ENCODE data around the gene LYPD3.

Gene LYPD3

DNA sequence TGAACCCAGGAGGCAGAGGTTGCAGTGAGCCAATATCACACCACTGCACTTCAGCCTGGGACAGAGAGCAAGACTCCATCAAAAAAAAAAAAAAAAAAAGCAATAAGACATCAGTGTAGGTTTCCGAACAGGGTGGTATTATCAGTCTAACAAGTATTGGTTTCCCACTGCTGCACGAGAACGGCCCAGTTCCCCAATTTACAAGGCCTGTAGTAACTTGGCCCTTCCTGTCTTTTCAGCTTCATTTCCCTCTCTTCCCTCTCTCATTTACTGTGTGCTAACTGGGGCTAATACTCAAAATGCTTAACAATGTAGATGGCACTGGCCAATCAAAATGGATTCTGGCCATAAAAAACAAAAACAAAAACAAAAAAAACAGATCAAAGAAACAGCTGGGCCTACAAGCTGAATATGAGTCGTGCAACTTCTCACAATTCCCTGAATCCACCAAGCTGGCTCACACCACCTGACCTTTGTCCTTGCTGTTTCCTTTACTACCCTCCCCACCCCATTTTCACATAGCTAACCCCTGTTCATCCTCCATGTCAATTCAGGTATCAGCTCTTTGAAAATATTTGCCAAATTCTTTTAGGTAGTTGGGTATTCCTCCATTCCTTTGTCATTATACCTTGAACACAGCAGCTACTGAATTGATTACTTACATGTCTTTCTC, 48.3 kb downstream of the LYPD3 start:
- TF ChIP-seq CTCF (conservative IDR thresholded peaks at IDR 0.05), result no peak
- H3K27ac ChIP-seq, result no peak overlapping the region

- H3K27ac ChIP-seq, result no peak within 1 kb of the TSS
- no peak for TF ChIP-seq CTCF (conservative IDR thresholded peaks at IDR 0.05)
Measured at GRCh38 chr19:43414554-43414953, 50.9 kb downstream of the LYPD3 start, which contains the start of gene TEX101. Gene TEX101, plus strand, starts transcription at chr19:43414890. Its CDS starts 1,030 bp downstream, at chr19:43415920.

GRCh38 chr19:43412441-43412840, 53.0 kb downstream of the LYPD3 start:
- H3K27ac ChIP-seq, result no peak overlapping the region
- TF ChIP-seq CTCF (conservative IDR thresholded peaks at IDR 0.05), result no peak

Measured in VCaP (cell line).